C4-2B (cell line): ENCODE data around the gene NAT10.

Source experiments
- H3K27ac ChIP-seq: fragments of 450-650 bp; 2 replicates; pipeline ENCODE4 v1.5.1; 2017
- ZFX ChIP-seq: fragments of 450-650 bp; IDR thresholded peaks from 2 replicates; pipeline ENCODE4 v1.6.1; 2017
- TF ChIP-seq, protein P1 (sequence below): fragments of 450-650 bp; conservative IDR thresholded peaks from 2 replicates; pipeline ENCODE4 v1.5.1; 2017; ENCODE audit warnings: mild to moderate bottlenecking

Gene NAT10

GRCh38 chr11:34189191-34189590 lies 83.8 kb downstream of the NAT10 start:
- no peak overlapping the region for H3K27ac ChIP-seq
- TF ChIP-seq, protein P1, sequence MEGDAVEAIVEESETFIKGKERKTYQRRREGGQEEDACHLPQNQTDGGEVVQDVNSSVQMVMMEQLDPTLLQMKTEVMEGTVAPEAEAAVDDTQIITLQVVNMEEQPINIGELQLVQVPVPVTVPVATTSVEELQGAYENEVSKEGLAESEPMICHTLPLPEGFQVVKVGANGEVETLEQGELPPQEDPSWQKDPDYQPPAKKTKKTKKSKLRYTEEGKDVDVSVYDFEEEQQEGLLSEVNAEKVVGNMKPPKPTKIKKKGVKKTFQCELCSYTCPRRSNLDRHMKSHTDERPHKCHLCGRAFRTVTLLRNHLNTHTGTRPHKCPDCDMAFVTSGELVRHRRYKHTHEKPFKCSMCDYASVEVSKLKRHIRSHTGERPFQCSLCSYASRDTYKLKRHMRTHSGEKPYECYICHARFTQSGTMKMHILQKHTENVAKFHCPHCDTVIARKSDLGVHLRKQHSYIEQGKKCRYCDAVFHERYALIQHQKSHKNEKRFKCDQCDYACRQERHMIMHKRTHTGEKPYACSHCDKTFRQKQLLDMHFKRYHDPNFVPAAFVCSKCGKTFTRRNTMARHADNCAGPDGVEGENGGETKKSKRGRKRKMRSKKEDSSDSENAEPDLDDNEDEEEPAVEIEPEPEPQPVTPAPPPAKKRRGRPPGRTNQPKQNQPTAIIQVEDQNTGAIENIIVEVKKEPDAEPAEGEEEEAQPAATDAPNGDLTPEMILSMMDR, result no peak
- TF ChIP-seq ZFX, result no peak

DNA sequence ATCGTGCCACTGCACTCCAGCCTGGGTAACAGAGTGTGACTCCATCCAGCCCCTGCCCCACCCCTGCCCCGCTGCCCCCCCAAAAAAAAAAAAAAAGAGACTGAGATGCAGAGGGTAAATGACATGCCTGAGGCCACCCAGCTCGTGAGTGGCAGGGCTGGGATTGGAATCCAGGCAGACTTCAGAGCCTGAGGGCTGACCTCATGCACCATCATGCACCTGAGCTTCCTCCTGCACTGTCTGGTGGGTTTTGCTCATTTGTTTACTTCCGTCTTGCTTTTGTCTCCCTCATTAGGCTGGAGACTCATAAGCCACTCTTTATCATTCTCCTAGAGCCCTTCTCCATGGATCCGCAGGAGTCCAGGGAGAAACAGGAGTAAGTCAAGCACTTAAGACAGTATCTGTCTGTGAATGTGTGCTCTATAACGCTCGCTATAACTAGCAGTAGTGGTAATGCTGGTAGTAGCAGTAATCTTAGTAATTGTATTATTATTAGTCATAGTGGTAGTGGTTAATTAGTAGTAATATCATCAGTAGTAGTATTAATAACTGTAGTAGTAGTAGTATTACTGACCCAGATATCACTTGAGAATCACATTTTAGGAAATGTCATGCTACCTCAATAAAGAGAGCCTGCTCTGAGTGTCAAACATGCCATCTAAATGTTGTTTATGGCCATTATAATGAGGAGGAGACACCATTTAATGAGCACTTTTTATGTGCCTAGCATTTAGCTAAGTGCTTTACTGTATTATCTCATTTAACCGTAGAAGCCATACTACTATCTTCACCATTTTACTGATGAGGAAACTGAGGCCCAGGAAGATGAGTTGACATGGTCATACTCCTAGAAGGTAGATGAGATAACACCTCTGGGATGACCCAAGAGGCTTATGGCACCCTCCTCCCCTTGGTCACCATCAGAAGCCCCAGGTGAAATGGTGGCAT lies 85.0 kb downstream of the NAT10 start:
- TF ChIP-seq ZFX, result no peak
- TF ChIP-seq, protein P1, result no peak
- H3K27ac ChIP-seq, result no peak overlapping the region

DNA sequence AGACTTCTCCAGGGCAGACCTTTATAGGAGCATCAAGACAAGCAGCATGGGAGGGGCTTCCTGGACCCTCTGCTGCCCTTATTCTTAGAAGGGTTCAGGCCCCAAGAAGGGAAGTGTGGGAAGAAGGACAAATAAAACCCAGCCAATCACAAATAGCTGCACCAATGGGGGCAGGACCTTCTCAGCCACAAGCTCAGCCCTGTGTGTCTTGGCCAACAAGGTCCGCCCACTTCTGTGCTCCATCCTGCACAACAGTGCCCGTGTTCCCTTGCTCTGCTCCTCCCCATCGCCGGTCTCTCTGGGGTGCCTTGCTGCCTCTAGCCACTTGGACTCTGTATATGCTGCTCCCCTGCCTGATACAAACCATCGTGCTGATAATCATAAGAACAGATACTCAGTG lies 86.1 kb downstream of the NAT10 start:
- H3K27ac ChIP-seq, result no peak overlapping the region
- TF ChIP-seq, protein P1, result no peak
- no peak for TF ChIP-seq ZFX

DNA sequence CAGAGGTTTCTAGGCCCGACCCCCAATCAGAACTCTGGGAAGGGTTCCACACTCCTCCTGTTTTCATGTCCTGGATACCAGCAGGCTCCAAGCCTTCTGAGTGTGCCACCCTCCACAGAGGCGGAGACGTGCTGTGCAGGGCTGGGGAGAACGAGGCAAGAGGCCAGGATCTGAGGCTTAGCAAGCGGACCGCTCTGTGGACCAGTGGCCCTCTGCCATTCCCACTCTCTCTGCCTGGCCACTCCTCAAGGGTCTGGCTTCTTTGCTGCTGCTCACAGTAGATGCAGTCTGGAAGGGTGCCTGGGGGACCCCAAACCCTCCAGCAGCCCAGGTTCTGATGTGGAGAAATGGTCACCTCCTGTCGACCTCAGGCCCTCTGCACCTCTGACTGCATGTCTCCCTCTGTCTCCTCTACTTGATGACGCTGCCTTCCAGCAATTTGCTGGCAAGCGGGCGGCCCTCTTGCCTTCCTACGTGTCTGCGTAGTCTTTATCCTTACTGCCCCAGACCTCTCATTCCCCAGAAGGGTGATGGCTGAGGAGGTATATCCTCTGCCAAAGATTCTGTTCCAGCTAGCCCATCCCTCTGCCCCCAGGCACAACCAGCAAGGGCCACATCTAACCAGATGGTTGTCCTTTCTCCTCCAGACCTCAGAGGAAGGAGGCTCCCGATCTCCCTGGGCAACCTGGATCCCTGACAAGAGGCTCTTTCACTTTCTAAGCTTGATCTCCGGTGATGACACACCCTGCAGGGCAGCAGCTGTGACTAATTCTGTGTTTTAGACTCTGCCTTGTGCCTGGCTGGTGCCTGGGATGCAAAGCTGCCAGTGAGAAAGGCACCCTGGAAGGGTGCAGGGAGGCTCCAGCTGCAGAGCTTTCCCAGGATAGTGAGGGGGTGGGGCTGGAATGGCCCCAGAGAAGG lies 87.3 kb downstream of the NAT10 start:
- TF ChIP-seq ZFX, result no peak
- TF ChIP-seq, protein P1, result no peak
- no peak overlapping the region for H3K27ac ChIP-seq

- H3K27ac ChIP-seq, result no peak overlapping the region
- no peak for TF ChIP-seq ZFX
- TF ChIP-seq, protein P1, result no peak
Measured at GRCh38 chr11:34194576-34195335, 89.3 kb downstream of the NAT10 start.
